HUDEP-2 (cell line): ENCODE measurements around the gene NTRK1.

ENCODE experiments used
- DNase-seq, 76 experiments: peaks; one replicate each; lab custom pipeline; 2025; ENCODE audit not compliant: unreplicated experiment in 76 of 76; lab: John Stamatoyannopoulos, UW

The NTRK1 gene

GRCh38 chr1:156895455-156895812 lies 34.8 kb downstream of the NTRK1 start:
- DNase-seq, result no peak

- DNase-seq, result no peak
These were observed 35.3 kb downstream of the NTRK1 start for GRCh38 chr1:156895927-156896326.

- DNase-seq, result no peak
These were observed 35.9 kb downstream of the NTRK1 start for GRCh38 chr1:156896490-156897033.

- DNase-seq, result no peak
These were observed 36.6 kb downstream of the NTRK1 start for GRCh38 chr1:156897078-156897825.

- no peak for DNase-seq
These were observed 37.5 kb downstream of the NTRK1 start for GRCh38 chr1:156898161-156898566.

- DNase-seq, result no peak
These were observed 38.5 kb downstream of the NTRK1 start for GRCh38 chr1:156898971-156899664.

GRCh38 chr1:156899956-156900718 lies 39.5 kb downstream of the NTRK1 start:
- peak in 4 of 76 experiments; percentile 12 to 21 (median 20) for DNase-seq

GRCh38 chr1:156900896-156901589 lies 40.4 kb downstream of the NTRK1 start:
- no peak for DNase-seq

GRCh38 chr1:156901590-156901900 lies 40.9 kb downstream of the NTRK1 start:
- DNase-seq, result no peak

- no peak for DNase-seq
These were observed 41.6 kb downstream of the NTRK1 start for GRCh38 chr1:156901966-156902915.

GRCh38 chr1:156903328-156904091 lies 42.8 kb downstream of the NTRK1 start:
- no peak for DNase-seq

- no peak for DNase-seq
These were observed 43.7 kb downstream of the NTRK1 start for GRCh38 chr1:156904187-156904959.

GRCh38 chr1:156905176-156905575 lies 44.5 kb downstream of the NTRK1 start:
- no peak for DNase-seq

GRCh38 chr1:156905651-156906050 lies 45.0 kb downstream of the NTRK1 start:
- no peak for DNase-seq

GRCh38 chr1:156906206-156906906 lies 45.7 kb downstream of the NTRK1 start:
- no peak for DNase-seq

GRCh38 chr1:156908541-156908940 lies 47.9 kb downstream of the NTRK1 start:
- DNase-seq, result no peak

- DNase-seq, result no peak
These were observed 48.3 kb downstream of the NTRK1 start for GRCh38 chr1:156908955-156909354.

- DNase-seq, result no peak
These were observed 49.0 kb downstream of the NTRK1 start for GRCh38 chr1:156909671-156910070.
